ENCODE data around the gene H3-3A. TPM values are rescaled to one million over a fixed set of nuclear protein-coding genes. Genes with fewer than 3 reads are reported as not detected.

H3-3A gene
- total and polyA plus RNA-seq, 2 of the 8 experiments (the other 6 are each of a cell fraction or from before 2014, with no cell fraction given): 1,157 to 1,223 TPM

DNA sequence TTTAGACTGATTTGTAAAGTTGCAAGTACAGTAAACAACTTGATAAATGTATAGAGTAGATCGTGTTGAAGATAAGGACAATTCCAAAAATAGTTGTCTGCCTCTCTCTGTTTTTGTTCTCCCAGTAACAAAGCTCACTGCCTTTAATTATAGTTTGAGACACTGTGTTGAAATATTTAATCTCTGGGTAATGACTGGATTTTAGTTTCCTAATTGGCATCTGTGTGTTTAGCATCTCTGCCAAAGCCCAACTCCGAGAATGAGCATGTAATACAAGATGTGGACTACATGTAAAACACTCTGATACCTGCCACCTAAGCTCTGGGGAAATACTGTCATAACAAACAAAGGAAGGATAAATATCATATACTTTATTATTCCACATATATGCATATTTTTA lies 35.7 kb upstream of the H3-3A start (continued):
- TF ChIP-seq, protein P1, sequence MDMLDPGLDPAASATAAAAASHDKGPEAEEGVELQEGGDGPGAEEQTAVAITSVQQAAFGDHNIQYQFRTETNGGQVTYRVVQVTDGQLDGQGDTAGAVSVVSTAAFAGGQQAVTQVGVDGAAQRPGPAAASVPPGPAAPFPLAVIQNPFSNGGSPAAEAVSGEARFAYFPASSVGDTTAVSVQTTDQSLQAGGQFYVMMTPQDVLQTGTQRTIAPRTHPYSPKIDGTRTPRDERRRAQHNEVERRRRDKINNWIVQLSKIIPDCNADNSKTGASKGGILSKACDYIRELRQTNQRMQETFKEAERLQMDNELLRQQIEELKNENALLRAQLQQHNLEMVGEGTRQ (IDR thresholded peaks at IDR 0.05; ENCODE audit: low read length): no peak
- TF ChIP-seq YY1 (IDR thresholded peaks at IDR 0.05; ENCODE audit: low read depth, low read length): no peak

Data from H1 (cell line).